Sigmoid colon (tissue), 3 donors: Measurements from ENCODE around the gene RAB3IL1.

Experiments used
- CTCF ChIP-seq, 4 experiments: fragments of 450-650 bp in 3 of 4; fragments of 200-600 bp in 1 of 4; IDR thresholded peaks; one replicate each; pipeline ENCODE4 v1.5.1; 2016 to 2019; ENCODE audit warnings: antibody characterized with exemption in 4 of 4, mild to moderate bottlenecking in 3 of 4, moderate library complexity in 2 of 4
- POLR2A ChIP-seq, 2 donors: fragments of 450-650 bp; IDR thresholded peaks; one replicate each; pipeline ENCODE4 v1.6.1; 2016; ENCODE audit warnings: antibody characterized with exemption in 2 of 2, mild to moderate bottlenecking in 2 of 2, moderate library complexity in 2 of 2

- TF ChIP-seq CTCF (IDR thresholded peaks at IDR 0.05) (no peak), POLR2A (IDR thresholded peaks at IDR 0.05) (no peak)
These were observed 11.4 kb downstream of the RAB3IL1 start for GRCh38 chr11:61905801-61906521.
